ENCODE results near the gene MMP28. TPM values are rescaled to one million over a fixed set of nuclear protein-coding genes. Genes with fewer than 3 reads are reported as not detected.

The MMP28 gene
- total RNA-seq, 1 donor from 2014 or later = 0.45 TPM

GRCh38 chr17:35728551-35728950 lies 66.9 kb downstream of the MMP28 start:
- ATAC-seq = no peak

DNA sequence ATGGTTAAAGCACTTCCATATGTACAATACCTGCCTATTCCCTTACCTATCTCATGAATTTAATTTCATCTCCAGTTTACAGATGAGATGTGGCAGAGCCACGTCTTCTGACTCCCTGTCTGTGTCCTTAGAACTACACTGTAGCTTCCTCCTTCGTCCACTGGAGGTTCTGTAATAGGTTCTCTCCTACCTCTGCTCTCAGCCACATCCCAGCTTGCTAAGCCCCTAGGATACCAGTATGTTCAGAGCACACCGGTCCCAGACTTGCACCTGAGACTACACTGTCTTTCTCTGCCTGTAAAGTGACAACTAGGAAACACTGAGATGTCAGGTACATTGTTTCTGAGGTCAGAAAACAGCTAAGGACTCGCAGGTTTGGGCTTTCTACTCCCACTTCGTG lies 67.8 kb downstream of the MMP28 start:
- DNase-seq (ENCODE audit: low spot score) (no peak), ATAC-seq (no peak)

More at GRCh38 chr17:35728551-35728950, 66.9 kb downstream of the MMP28 start:
- DNase-seq (ENCODE audit: low spot score) = no peak

- ATAC-seq = no peak
- DNase-seq (ENCODE audit: low spot score) = no peak
Measured at GRCh38 chr17:35726953-35727460, 68.4 kb downstream of the MMP28 start.

DNA sequence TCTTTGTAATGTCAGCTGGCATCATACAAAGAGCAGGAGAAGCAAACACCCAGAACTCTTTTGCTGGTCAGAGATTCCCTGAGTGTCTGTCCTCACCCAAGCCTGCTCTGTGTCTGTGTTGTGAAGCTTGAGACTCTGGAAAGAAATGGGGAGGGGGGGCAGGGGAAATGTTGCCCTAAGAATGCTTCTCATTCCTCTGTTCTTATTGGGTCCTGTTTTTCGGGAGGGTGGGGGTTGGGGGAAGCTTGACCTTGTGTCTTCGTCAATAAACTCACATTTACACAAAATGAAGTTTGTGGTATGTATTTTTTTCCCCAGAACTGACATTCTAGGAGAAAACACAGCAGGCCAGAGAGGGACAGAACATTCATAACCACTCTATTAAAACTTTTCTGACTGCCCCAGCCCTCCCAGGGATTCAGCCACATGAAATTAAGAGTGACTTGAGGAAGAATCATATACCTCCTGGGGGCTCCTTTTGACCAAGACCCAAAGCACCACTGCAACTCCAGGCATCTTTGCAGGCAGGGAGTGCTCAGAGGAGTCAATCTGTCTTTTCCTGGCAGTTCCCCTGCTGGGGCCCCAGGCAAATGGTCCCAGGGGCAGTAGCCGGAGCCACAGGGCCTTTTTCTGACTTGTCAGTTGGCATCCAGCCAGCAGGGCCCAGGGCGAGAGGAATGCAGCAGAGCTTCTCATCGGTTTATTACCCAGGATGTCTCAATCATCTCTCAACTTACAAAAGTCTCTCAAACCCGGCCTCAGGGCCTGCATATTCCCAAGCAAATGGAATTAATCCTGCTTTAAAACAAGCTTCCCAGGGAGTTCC lies 69.1 kb downstream of the MMP28 start:
- ATAC-seq (no peak), DNase-seq (ENCODE audit: low spot score) (no peak)

- DNase-seq (ENCODE audit: low spot score) = no peak
- no peak for ATAC-seq
Measured at GRCh38 chr17:35725802-35726126, 69.7 kb downstream of the MMP28 start.

DNA sequence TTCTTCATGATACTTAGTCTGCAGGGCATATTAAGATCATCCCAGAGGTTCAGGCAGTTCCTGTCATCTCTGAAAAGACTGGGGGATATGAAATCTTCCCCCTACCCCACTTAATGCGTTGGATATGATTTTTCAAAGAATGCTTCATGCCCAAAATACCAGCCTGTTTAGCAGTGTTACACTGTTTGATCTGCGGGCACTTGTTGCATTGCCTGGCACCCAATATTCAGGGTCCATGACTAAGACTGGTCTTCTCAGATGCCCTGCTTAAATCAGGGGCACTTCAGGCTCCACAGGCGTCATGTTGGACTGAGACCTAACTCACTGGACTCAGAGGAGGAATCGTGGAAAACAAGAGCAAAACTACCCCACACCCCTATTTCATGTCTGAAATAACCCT lies 70.4 kb downstream of the MMP28 start:
- ATAC-seq (no peak), DNase-seq (ENCODE audit: low spot score) (no peak)

DNA sequence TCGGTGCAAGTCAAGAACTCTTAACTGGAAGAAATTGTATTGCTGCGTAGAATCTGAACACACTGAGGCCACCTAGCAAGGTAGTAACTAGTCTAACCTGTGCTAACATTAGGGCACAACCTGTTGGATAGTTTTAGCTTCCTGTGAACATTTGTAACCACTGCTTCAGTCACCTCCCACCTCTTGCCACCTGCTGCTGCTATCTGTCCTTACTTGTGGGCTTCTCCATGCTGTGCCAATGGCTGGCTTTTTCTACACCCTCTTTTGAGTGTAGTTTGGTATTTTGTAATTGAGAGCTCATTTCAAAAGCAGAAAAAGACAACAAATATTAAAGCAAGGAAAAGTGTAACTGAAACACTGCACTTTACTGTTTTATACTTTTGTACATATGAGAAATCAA lies 71.7 kb downstream of the MMP28 start:
- no peak for ATAC-seq
- DNase-seq (ENCODE audit: low spot score) = no peak

GRCh38 chr17:35717475-35717874 lies 78.0 kb downstream of the MMP28 start:
- ATAC-seq (peak; percentile 57), DNase-seq (ENCODE audit: low spot score) (no peak)

GRCh38 chr17:35716897-35717465 lies 78.5 kb downstream of the MMP28 start:
- DNase-seq (ENCODE audit: low spot score) (peak; percentile 72), ATAC-seq (peak; percentile 76)

GRCh38 chr17:35716173-35716572 lies 79.3 kb downstream of the MMP28 start:
- no peak for ATAC-seq
- no peak for DNase-seq (ENCODE audit: low spot score)

Other genes starting within 250 kb of the MMP28 start
- 0.05 TPM for gene SLFN14, start 234.8 kb downstream of the MMP28 start, total RNA-seq
- gene PEX12, start 217.1 kb downstream of the MMP28 start, total RNA-seq = 5.3 TPM
- gene AP2B1, start 208.3 kb downstream of the MMP28 start, total RNA-seq = 39.6 TPM
- gene RASL10B, start 64.0 kb downstream of the MMP28 start, total RNA-seq = 2.3 TPM
- gene GAS2L2, start 42.4 kb downstream of the MMP28 start, total RNA-seq = not detected
- not detected for gene C17orf50, start 34.8 kb downstream of the MMP28 start, total RNA-seq
- gene TAF15, start 13.8 kb upstream of the MMP28 start, total RNA-seq = 63.1 TPM
- gene HEATR9, start 73.2 kb upstream of the MMP28 start, total RNA-seq = not detected
- gene CCL5, start 84.7 kb upstream of the MMP28 start, total RNA-seq = 0.48 TPM
- not detected for gene RDM1, start 135.1 kb upstream of the MMP28 start, total RNA-seq
- not detected for gene LYZL6, start 148.1 kb upstream of the MMP28 start, total RNA-seq
- 31.1 TPM for gene CCL16, start 185.9 kb upstream of the MMP28 start, total RNA-seq
- gene CCL14, start 191.1 kb upstream of the MMP28 start, total RNA-seq = 16.9 TPM
- 13.8 TPM for gene CCL15, start 205.9 kb upstream of the MMP28 start, total RNA-seq
- gene CCL23, start 222.3 kb upstream of the MMP28 start, total RNA-seq = 1.4 TPM